Jurkat, Clone E6-1 (cell line): ENCODE data around the gene ATP9A.

ENCODE experiments used
- DNase-seq: peaks from one replicate; pipeline ENCODE4 v3.0.0-alpha.2; 2011; ENCODE audit warnings: low read depth, low spot score
- H3K4me3 ChIP-seq: 2 replicates; pipeline ENCODE4 v1.5.1; 2011; ENCODE audit warnings: mild to moderate bottlenecking, low read length, control low read depth, moderate library complexity

The ATP9A gene

GRCh38 chr20:51597389-51598231 lies 170.6 kb downstream of the ATP9A start:
- no peak overlapping the region for H3K4me3 ChIP-seq
- no peak for DNase-seq

GRCh38 chr20:51596668-51597388 lies 171.4 kb downstream of the ATP9A start:
- no peak overlapping the region for H3K4me3 ChIP-seq
- DNase-seq = no peak

GRCh38 chr20:51595744-51596143 lies 172.4 kb downstream of the ATP9A start:
- no peak overlapping the region for H3K4me3 ChIP-seq
- no peak for DNase-seq

- H3K4me3 ChIP-seq = no peak overlapping the region
Observed at GRCh38 chr20:51595058-51595532, 173.1 kb downstream of the ATP9A start.

GRCh38 chr20:51594236-51595057 lies 173.7 kb downstream of the ATP9A start:
- DNase-seq = no peak
- no peak overlapping the region for H3K4me3 ChIP-seq

More at GRCh38 chr20:51595058-51595532, 173.1 kb downstream of the ATP9A start:
- peak; percentile 76 for DNase-seq

- DNase-seq = no peak
- H3K4me3 ChIP-seq = no peak overlapping the region
Observed at GRCh38 chr20:51593584-51593983, 174.6 kb downstream of the ATP9A start.

- no peak for DNase-seq
- H3K4me3 ChIP-seq = no peak overlapping the region
Observed at GRCh38 chr20:51592564-51592963, 175.6 kb downstream of the ATP9A start.

- no peak overlapping the region for H3K4me3 ChIP-seq
- DNase-seq = no peak
Observed at GRCh38 chr20:51591871-51592270, 176.3 kb downstream of the ATP9A start.

GRCh38 chr20:51588762-51589161 lies 179.4 kb downstream of the ATP9A start:
- no peak overlapping the region for H3K4me3 ChIP-seq
- no peak for DNase-seq

- H3K4me3 ChIP-seq = no peak overlapping the region
- no peak for DNase-seq
Observed at GRCh38 chr20:51587145-51587544, 181.0 kb downstream of the ATP9A start.

- DNase-seq = no peak
- no peak overlapping the region for H3K4me3 ChIP-seq
Observed at GRCh38 chr20:51586005-51586440, 182.2 kb downstream of the ATP9A start.

- no peak overlapping the region for H3K4me3 ChIP-seq
- no peak for DNase-seq
Observed at GRCh38 chr20:51585148-51585547, 183.0 kb downstream of the ATP9A start.

- H3K4me3 ChIP-seq = no peak overlapping the region
- DNase-seq = no peak
Observed at GRCh38 chr20:51584737-51585136, 183.5 kb downstream of the ATP9A start.

- no peak overlapping the region for H3K4me3 ChIP-seq
- DNase-seq = no peak
Observed at GRCh38 chr20:51584116-51584515, 184.1 kb downstream of the ATP9A start.

GRCh38 chr20:51583499-51583898 lies 184.7 kb downstream of the ATP9A start:
- DNase-seq = no peak
- no peak overlapping the region for H3K4me3 ChIP-seq

GRCh38 chr20:51583073-51583472 lies 185.1 kb downstream of the ATP9A start:
- DNase-seq = no peak

GRCh38 chr20:51581571-51581970 lies 186.6 kb downstream of the ATP9A start:
- no peak for DNase-seq

More at GRCh38 chr20:51583073-51583472, 185.1 kb downstream of the ATP9A start:
- H3K4me3 ChIP-seq = no peak overlapping the region

GRCh38 chr20:51579137-51579536 lies 189.1 kb downstream of the ATP9A start:
- no peak overlapping the region for H3K4me3 ChIP-seq
- DNase-seq = no peak

More at GRCh38 chr20:51581571-51581970, 186.6 kb downstream of the ATP9A start:
- no peak overlapping the region for H3K4me3 ChIP-seq

GRCh38 chr20:51578145-51578459 lies 190.1 kb downstream of the ATP9A start:
- no peak overlapping the region for H3K4me3 ChIP-seq
- no peak for DNase-seq
